HG02763 (cell line): Measurements from ENCODE around the gene PDLIM3.
A peak's percentile ranks its signal among the peaks of the same experiment; 100 is the strongest.

ENCODE experiments used
- ATAC-seq: cut with Tn5 transposase; IDR thresholded peaks from one replicate; pipeline ENCODE4 v1.9.1; 2021; ENCODE audit warnings: mild to moderate bottlenecking, moderate library complexity; ENCODE audit not compliant: unreplicated experiment

The PDLIM3 gene

GRCh38 chr4:185472103-185472542 is 63.2 kb downstream of the PDLIM3 start:
- no peak for ATAC-seq

- ATAC-seq = peak; percentile 85
Observed at GRCh38 chr4:185471235-185472102, 63.8 kb downstream of the PDLIM3 start, which contains the start of gene CCDC110. Gene CCDC110, minus strand, starts transcription at chr4:185471733. Its CDS starts 50 bp downstream, at chr4:185471683.

DNA sequence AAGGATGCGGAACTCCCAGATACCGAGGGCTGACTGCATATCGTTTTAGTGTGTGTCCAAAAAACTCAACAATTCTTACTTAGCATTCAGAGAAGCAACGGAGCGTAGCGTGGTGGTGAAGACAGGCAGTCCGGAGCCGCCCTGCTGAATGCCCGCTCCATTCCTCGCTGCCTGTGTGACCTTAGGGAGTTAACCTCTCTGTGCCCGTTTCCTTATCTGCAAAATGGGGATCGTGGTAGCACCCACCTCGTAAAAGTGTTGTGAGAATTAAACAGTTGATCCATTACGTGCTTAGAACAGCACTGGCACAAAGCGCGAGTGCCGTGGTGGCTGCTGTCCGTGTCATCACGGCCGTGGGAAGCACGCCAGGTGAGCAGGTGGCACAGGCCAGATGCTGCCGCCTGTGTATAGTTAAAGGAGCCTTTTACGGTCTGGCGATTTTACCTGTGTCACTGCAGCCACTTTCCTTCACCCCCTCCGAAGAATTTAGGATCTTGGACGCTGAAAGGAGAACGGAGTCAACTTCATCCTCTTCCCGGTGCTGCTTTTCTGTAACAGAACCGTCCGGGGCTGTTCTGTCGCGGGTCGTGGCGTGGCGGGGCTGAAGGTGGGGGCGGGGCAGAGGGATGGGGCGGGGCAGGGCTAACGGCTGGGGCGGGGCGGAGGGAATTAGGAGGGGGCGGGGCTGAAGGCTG is 64.7 kb downstream of the PDLIM3 start:
- ATAC-seq = no peak

DNA sequence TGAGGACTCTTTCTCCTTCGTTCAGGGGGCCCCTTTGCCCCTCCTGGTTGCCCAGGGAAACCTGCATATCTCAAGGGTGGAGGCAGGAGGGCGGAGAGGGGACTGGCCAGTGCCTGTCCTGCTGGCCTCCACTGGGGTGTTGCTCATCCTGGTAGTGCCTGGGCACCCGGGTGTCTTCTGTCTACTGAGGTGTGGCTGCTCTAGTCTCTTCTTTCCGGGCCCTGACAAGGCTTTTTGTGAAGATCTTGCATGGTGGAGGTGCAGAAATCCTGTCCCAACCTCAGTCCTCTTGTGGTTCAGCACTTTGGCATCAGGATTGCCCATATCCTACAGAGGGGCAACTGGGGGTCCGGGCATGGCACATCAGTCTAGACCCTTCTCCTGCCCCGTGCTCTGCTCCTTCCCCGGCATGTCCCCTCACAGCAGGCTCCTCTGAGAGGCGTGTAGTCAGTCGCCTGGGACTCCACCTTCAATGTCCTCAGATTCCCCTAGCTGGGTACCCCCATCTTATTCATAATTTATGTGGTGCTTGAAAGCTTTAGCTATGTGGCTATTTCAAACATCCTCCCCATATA is 65.6 kb downstream of the PDLIM3 start:
- ATAC-seq = no peak

DNA sequence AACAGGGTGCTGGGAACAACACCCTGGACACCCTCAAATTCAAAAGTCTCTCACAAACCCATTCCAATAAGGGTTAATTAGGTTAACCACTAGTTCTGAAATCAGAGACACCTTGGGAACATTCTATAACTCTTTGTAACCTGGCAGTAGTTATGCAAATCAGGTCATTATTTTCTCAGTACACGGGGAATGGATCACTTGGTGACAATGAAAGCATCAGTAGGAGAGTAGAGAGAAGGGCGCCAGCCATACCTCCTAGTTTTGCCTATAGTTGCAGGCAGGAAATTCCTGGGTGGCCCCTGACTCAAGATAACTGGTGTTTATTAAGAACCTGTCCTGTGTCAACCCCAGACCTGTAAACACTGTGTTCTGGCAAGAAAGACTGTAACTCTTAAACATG is 66.3 kb downstream of the PDLIM3 start:
- ATAC-seq = no peak

- ATAC-seq = no peak
Observed at GRCh38 chr4:185467991-185468390, 67.3 kb downstream of the PDLIM3 start.

DNA sequence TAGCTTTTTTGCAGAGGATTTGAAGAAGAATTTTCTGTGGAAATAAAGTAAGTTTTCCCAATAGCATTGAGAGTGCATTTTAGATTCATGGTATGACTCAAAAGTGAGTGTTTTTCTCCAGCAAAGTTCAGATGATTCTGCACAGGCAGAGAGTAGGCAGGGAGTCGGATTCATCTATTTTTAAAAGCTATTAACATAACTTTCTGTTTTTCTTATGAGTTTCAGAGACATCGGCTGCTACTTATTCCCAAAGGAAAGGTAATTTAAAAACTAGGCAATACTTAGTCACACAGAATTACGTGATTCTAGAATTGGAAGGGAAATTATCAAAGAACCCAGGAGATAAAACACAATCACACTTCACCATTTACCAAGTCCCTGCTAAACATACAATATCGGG is 68.2 kb downstream of the PDLIM3 start:
- no peak for ATAC-seq

DNA sequence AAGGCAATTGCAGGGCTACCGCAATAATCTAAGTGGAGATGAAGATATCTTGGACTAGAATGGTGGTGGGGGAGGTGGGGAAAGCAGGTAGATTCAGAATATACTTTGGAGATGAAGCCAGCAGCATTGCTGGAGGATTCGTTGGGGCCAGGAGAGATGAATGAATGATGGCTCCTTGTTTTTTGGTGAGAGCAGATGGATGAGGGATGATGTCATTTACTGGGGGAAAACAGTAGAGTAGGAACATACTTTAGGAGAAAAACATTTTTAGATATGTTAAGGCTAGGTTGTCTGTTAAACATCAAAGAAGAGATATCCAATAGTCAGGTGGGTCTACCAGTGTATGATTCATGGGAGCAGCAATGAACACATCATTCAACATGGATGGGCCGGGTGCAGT is 69.6 kb downstream of the PDLIM3 start:
- no peak for ATAC-seq

GRCh38 chr4:185464887-185465286 is 70.4 kb downstream of the PDLIM3 start:
- no peak for ATAC-seq

GRCh38 chr4:185464183-185464582 is 71.1 kb downstream of the PDLIM3 start:
- no peak for ATAC-seq

- no peak for ATAC-seq
Observed at GRCh38 chr4:185463541-185463940, 71.8 kb downstream of the PDLIM3 start.

GRCh38 chr4:185461565-185461964 is 73.7 kb downstream of the PDLIM3 start:
- no peak for ATAC-seq

- no peak for ATAC-seq
Observed at GRCh38 chr4:185457136-185457535, 78.2 kb downstream of the PDLIM3 start.

GRCh38 chr4:185456131-185456530 is 79.2 kb downstream of the PDLIM3 start:
- ATAC-seq = no peak
